Gastroesophageal sphincter (tissue), 3 donors: ENCODE results near the gene GPAT2.
"Not testable (repeated sequence)": the region's sequence is repeated elsewhere in the genome, so short reads cannot be mapped to it uniquely, and the experiment has no call there.

ENCODE experiments used
- POLR2A ChIP-seq, 2 donors: fragments of 450-650 bp; IDR thresholded peaks; one replicate each; pipeline ENCODE4 v1.6.1; 2017; ENCODE audit warnings: antibody characterized with exemption in 2 of 2, mild to moderate bottlenecking in 2 of 2, moderate library complexity in 1 of 2
- POLR2AphosphoS5 ChIP-seq: sonication (generic); formaldehyde crosslinking; IDR thresholded peaks from one replicate; pipeline ENCODE4 v1.6.1; 2017; ENCODE audit warnings: antibody characterized with exemption
- TF ChIP-seq, protein P1 (sequence below), 4 experiments: fragments of 200-600 bp in 2 of 4; fragments of 450-650 bp in 2 of 4; sonication (generic) in 1 of 4; IDR thresholded peaks; one replicate each; pipeline ENCODE4 v1.5.1; 2017 to 2019; ENCODE audit warnings: antibody characterized with exemption in 4 of 4, mild to moderate bottlenecking in 2 of 4, moderate library complexity in 2 of 4

GRCh38 chr2:96006248-96006647, 28.5 kb downstream of the GPAT2 start:
- TF ChIP-seq, protein P1, sequence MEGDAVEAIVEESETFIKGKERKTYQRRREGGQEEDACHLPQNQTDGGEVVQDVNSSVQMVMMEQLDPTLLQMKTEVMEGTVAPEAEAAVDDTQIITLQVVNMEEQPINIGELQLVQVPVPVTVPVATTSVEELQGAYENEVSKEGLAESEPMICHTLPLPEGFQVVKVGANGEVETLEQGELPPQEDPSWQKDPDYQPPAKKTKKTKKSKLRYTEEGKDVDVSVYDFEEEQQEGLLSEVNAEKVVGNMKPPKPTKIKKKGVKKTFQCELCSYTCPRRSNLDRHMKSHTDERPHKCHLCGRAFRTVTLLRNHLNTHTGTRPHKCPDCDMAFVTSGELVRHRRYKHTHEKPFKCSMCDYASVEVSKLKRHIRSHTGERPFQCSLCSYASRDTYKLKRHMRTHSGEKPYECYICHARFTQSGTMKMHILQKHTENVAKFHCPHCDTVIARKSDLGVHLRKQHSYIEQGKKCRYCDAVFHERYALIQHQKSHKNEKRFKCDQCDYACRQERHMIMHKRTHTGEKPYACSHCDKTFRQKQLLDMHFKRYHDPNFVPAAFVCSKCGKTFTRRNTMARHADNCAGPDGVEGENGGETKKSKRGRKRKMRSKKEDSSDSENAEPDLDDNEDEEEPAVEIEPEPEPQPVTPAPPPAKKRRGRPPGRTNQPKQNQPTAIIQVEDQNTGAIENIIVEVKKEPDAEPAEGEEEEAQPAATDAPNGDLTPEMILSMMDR (IDR thresholded peaks at IDR 0.05): not testable (repeated sequence)
- not testable (repeated sequence) for TF ChIP-seq POLR2A (IDR thresholded peaks at IDR 0.05); POLR2AphosphoS5
